GM23338 (cell line): ENCODE data around the gene TAP1.

Experiments
- CREB1 ChIP-seq: fragments of 250-450 bp; sonication (Bioruptor Pico); IDR thresholded peaks from 2 replicates; pipeline ENCODE4 v1.5.0; 2020; ENCODE audit warnings: low read depth, mild to moderate bottlenecking, moderate library complexity
- CTCF ChIP-seq, 2 experiments: fragments of 200-600 bp in 1 of 2; sonication (generic) in 1 of 2; conservative IDR thresholded peaks; 2 replicates each; pipeline versions ENCODE4 v1.5.1 to v1.6.1; 2016 to 2017; ENCODE audit warnings: antibody characterized with exemption in 2 of 2, low read depth in 2 of 2, mild to moderate bottlenecking in 2 of 2, moderate library complexity in 1 of 2
- EZH2 ChIP-seq: fragments of 200-600 bp; sonication (generic); IDR thresholded peaks from one replicate; pipeline ENCODE4 v1.8.0; 2017; ENCODE audit warnings: antibody characterized with exemption, mild to moderate bottlenecking, low read depth; ENCODE audit not compliant: unreplicated experiment
- EZH2phosphoT487 ChIP-seq: fragments of 200-600 bp; sonication (generic); IDR thresholded peaks from one replicate; pipeline ENCODE4 v1.8.1; 2018; ENCODE audit warnings: antibody characterized with exemption; ENCODE audit not compliant: unreplicated experiment
- JUNB ChIP-seq: IDR thresholded peaks from one replicate; pipeline ENCODE4 v1.6.1; 2016; ENCODE audit warnings: antibody characterized with exemption; ENCODE audit not compliant: unreplicated experiment
- POLR2AphosphoS5 ChIP-seq: IDR thresholded peaks from 2 replicates; pipeline ENCODE4 v1.6.1; 2016; ENCODE audit warnings: antibody characterized with exemption, low read depth
- REST ChIP-seq: IDR thresholded peaks from one replicate; pipeline ENCODE4 v1.6.1; 2018; ENCODE audit warnings: antibody characterized with exemption; ENCODE audit not compliant: unreplicated experiment
- ZNF462 ChIP-seq: fragments of 250-450 bp; sonication (Bioruptor Pico); IDR thresholded peaks from 2 replicates; pipeline ENCODE4 v1.5.0; 2020; ENCODE audit warnings: mild to moderate bottlenecking, moderate library complexity

GRCh38 chr6:32835167-32835893, 18.2 kb downstream of the TAP1 start:
- TF ChIP-seq EZH2 = no peak
- no peak for TF ChIP-seq CTCF (conservative IDR thresholded peaks at IDR 0.05; ENCODE audit: low read depth in 2 of 2)
- no peak for TF ChIP-seq EZH2phosphoT487
- TF ChIP-seq POLR2AphosphoS5 = no peak
- TF ChIP-seq REST = no peak
- no peak for TF ChIP-seq CREB1 (CRISPR knock-in tag)
- no peak for TF ChIP-seq JUNB
- TF ChIP-seq ZNF462 (CRISPR knock-in tag) = no peak
